ENCODE results near the gene MZT2B.
"Not testable (repeated sequence)": the region's sequence is repeated elsewhere in the genome, so short reads cannot be mapped to it uniquely, and the experiment has no call there.

GRCh38 chr2:130157825-130158514 is 24.1 kb upstream of the MZT2B start:
- TF ChIP-seq, protein P1, sequence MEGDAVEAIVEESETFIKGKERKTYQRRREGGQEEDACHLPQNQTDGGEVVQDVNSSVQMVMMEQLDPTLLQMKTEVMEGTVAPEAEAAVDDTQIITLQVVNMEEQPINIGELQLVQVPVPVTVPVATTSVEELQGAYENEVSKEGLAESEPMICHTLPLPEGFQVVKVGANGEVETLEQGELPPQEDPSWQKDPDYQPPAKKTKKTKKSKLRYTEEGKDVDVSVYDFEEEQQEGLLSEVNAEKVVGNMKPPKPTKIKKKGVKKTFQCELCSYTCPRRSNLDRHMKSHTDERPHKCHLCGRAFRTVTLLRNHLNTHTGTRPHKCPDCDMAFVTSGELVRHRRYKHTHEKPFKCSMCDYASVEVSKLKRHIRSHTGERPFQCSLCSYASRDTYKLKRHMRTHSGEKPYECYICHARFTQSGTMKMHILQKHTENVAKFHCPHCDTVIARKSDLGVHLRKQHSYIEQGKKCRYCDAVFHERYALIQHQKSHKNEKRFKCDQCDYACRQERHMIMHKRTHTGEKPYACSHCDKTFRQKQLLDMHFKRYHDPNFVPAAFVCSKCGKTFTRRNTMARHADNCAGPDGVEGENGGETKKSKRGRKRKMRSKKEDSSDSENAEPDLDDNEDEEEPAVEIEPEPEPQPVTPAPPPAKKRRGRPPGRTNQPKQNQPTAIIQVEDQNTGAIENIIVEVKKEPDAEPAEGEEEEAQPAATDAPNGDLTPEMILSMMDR (IDR thresholded peaks at IDR 0.05; ENCODE audit: poor library complexity, severe bottlenecking), result not testable (repeated sequence)
- not testable (repeated sequence) for TF ChIP-seq REST (IDR thresholded peaks at IDR 0.05; ENCODE audit: borderline replicate concordance); POLR2AphosphoS5 (IDR thresholded peaks at IDR 0.05); TAF1 (IDR thresholded peaks at IDR 0.05; ENCODE audit: low read depth); EP300 (conservative IDR thresholded peaks at IDR 0.05; ENCODE audit: poor library complexity, severe bottlenecking); RAD21 (conservative IDR thresholded peaks at IDR 0.05); EZH2 (IDR thresholded peaks at IDR 0.05; ENCODE audit: borderline replicate concordance, insufficient read depth, low read length, poor library complexity, severe bottlenecking); SMC3 (conservative IDR thresholded peaks at IDR 0.05; ENCODE audit: poor library complexity)
